HepG2 (cell line): ENCODE results near the gene MRPS34. TPM values are rescaled to one million over a fixed set of nuclear protein-coding genes. Genes with fewer than 3 reads are reported as not detected.

Experiments used
- ATAC-seq: fragments of 200-7000 bp; cut with Tn5 transposase; 3 replicates; pipeline ENCODE4 v1.9.1; 2020; ENCODE audit warnings: mild to moderate bottlenecking, moderate library complexity
- BruUV-seq: library from RNA; stranded (reverse); fragments of 400-500 nt; replicated peaks from 2 replicates; lab custom pipeline; 2021; lab: Mats Ljungman, UMichigan
- CTCF ChIA-PET: fragments of 300-600 bp; formaldehyde crosslinking; extraction: SDS; loops from one replicate; lab custom pipeline; 2021; ENCODE audit warnings: low total read pairs, inconsistent platforms, low intra/inter-chr PET ratio; lab: Yijun Ruan, JAX
- POLR2A ChIA-PET: fragments of 350-600 bp; sonication (Branson Sonifier 250); formaldehyde crosslinking; loops from one replicate; lab custom pipeline; 2020; ENCODE audit warnings: antibody characterized with exemption, inconsistent platforms; lab: Yijun Ruan, JAX
- DNase-seq: peaks from one replicate; pipeline ENCODE4 v3.0.0-alpha.2; 2015; ENCODE audit warnings: low spot score
- FAIRE-seq: peaks from 3 replicates; lab custom pipeline; 2011; peaks lifted over from hg19 to GRCh38; lab: Jason Lieb, UNC
- H2AFZ ChIP-seq: one replicate; pipeline ENCODE4 v1.6.1; 2011; ENCODE audit warnings: low read length, inconsistent platforms
- H3K27ac ChIP-seq: fragments of 300-600 bp; 3 replicates; pipeline ENCODE4 v1.8.0; 2011; ENCODE audit warnings: mixed run types, mild to moderate bottlenecking, mixed read lengths, low read length, inconsistent platforms; ENCODE audit not compliant: insufficient read depth; ENCODE audit errors: extremely low read length
- H3K27me3 ChIP-seq, 2 experiments: fragments of 200-600 bp in 1 of 2; 2 replicates in 1 of 2; 3 replicates in 1 of 2; pipeline versions ENCODE4 v1.6.0 to v1.8.0; 2011; ENCODE audit warnings: low read length in 2 of 2, mild to moderate bottlenecking in 2 of 2, moderate library complexity in 2 of 2, inconsistent platforms in 1 of 2; ENCODE audit not compliant: insufficient read depth in 2 of 2, control insufficient read depth in 1 of 2
- H3K36me3 ChIP-seq, 2 experiments: fragments of 200-600 bp in 1 of 2; replicated peaks in 1 of 2; 2 replicates in 1 of 2; 3 replicates in 1 of 2; pipeline versions ENCODE4 v1.5.1 to v1.8.0; 2011; ENCODE audit warnings: low read length in 2 of 2, inconsistent platforms in 1 of 2; ENCODE audit not compliant: insufficient read depth in 2 of 2, control insufficient read depth in 1 of 2
- H3K4me1 ChIP-seq: 2 replicates; pipeline ENCODE4 v1.5.1; 2012; ENCODE audit warnings: low read length, inconsistent platforms; ENCODE audit not compliant: insufficient read depth
- H3K4me2 ChIP-seq: 2 replicates; pipeline ENCODE4 v1.6.0; 2011; ENCODE audit warnings: low read depth, low read length, inconsistent platforms
- H3K4me3 ChIP-seq, 3 experiments: fragments of 200-600 bp in 1 of 3; sonication (generic), shearing (Covaris generic) in 1 of 3; replicated peaks in 1 of 3; 2 replicates each; pipeline ENCODE4 v1.5.1; 2011 to 2016; ENCODE audit warnings: low read length in 3 of 3, inconsistent platforms in 2 of 3, low read depth in 2 of 3, mild to moderate bottlenecking in 2 of 3, control low read depth in 1 of 3, mixed read lengths in 1 of 3; ENCODE audit not compliant: insufficient read depth in 1 of 3
- H3K79me2 ChIP-seq: one replicate; pipeline ENCODE4 v1.6.1; 2011; ENCODE audit warnings: low read length, inconsistent platforms; ENCODE audit not compliant: insufficient read depth
- H3K9ac ChIP-seq: 2 replicates; pipeline ENCODE4 v1.6.0; 2011; ENCODE audit warnings: mild to moderate bottlenecking, low read depth, low read length, inconsistent platforms; ENCODE audit not compliant: insufficient read depth
- H3K9me3 ChIP-seq: 2 replicates; pipeline ENCODE4 v1.5.1; 2012; ENCODE audit warnings: mild to moderate bottlenecking, low read length
- H4K20me1 ChIP-seq: 2 replicates; pipeline ENCODE4 v1.6.0; 2011; ENCODE audit warnings: inconsistent platforms, mild to moderate bottlenecking, low read length, moderate library complexity; ENCODE audit not compliant: insufficient read depth
- WGBS: methylation state at CpG from one replicate; pipeline ENCODE4 v1.1.6; 2017; ENCODE audit warnings: low lambda C conversion rate; 5-methylcytosine and 5-hydroxymethylcytosine counted together
- in situ Hi-C: cut with HindIII; loops from 2 replicates; pipeline ENCODE4 v1.10.0; 2017; ENCODE audit warnings: low pct_unique_long_range_greater_than_20kb; ENCODE audit not compliant: extremely low pct_ligation_motif_present
- intact Hi-C: fragments of 100-400 bp; cut with micrococcal nuclease; formaldehyde crosslinking; loops from one replicate; pipeline ENCODE4 v1.10.0; 2022; ENCODE audit not compliant: unreplicated experiment
- polyA plus RNA-seq, 8 experiments: library from polyadenylated mRNA; depleted of rRNA in 3 of 8; stranded (reverse) in 7 of 8; unstranded in 1 of 8; fragments of >200 nt; fragmentation: Illumina TruSeq in 4 of 8; extraction: Trizol in 4 of 8; gene quantifications; 2 replicates each; pipeline versions ENCODE4 v1.2.1 to v1.2.3, GENCODE V29; 2011 to 2016; ENCODE audit warnings: low read depth in 4 of 8, missing spikeins in 1 of 8, mixed read lengths in 1 of 8; ENCODE audit not compliant: insufficient read depth in 1 of 8
- total RNA-seq, 5 experiments: library from RNA; depleted of rRNA; stranded (reverse); fragments of >200 nt; fragmentation: Illumina TruSeq; extraction: Trizol; gene quantifications; 2 replicates each; pipeline ENCODE4 v1.2.3, GENCODE V29; 2016; ENCODE audit warnings: low read depth in 1 of 5
- TF ChIP-seq, protein P1 (sequence below): sonication (generic); formaldehyde crosslinking; IDR thresholded peaks from 2 replicates; pipeline ENCODE4 v1.4.0; 2020; ENCODE audit warnings: mild to moderate bottlenecking, low read depth, missing genetic modification reagents
- TF ChIP-seq, protein P2 (sequence below): sonication (generic); formaldehyde crosslinking; IDR thresholded peaks from 2 replicates; pipeline ENCODE4 v1.5.0; 2020; ENCODE audit warnings: mild to moderate bottlenecking, missing genetic modification reagents

Gene MRPS34
- total and polyA plus RNA-seq, 2 of the 13 experiments (the other 11 are each of a cell fraction or from before 2014, with no cell fraction given) = 63.5 to 131 TPM

DNA sequence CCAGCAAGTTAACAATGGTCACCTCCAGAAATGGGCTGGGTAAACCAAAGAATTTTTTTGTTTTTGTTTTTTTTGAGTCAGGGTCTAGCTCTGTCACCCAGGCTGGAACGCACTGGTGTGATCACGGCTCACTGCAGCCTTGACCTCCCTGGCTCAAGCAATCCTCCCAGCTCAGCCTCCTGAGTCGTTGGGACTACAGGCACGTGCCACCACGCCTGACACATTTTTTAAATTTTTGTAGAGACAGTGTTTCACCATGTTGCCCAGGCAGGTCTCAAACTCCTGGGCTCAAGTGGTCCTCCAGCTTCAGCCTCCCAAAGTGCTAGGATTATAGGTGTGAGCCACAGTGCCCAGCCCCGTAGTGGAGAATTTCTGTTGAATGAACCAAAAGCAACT is 7.7 kb upstream of the MRPS34 start:
- ChIA-PET POLR2A (interaction anchor here (1.2 kb wide), 1 partner anchor 13 kb away, joined by 5 read pairs; the partner anchor contains the start of gene IGFALS), CTCF (no interaction called here)
- Histone ChIP-seq H3K4me3 (no peak overlapping the region), H3K9me3 (no peaks in the 10 kb centered on the region), H3K27me3 (peaks cover 0 to 2% of the 10 kb centered on the region in 2 experiments; a peak in 1 of 5 replicates), H4K20me1 (peaks cover 4% of the 10 kb centered on the region; the same call in 1 of the 2 replicates), H3K9ac (no peak overlapping the region), H3K27ac (no peak overlapping the region), H3K36me3 (peaks cover 4 to 10% of the 10 kb centered on the region in 2 experiments; a peak in 3 of 5 replicates), H2AFZ (no peak overlapping the region), H3K79me2 (peaks cover 22% of the 10 kb centered on the region)
- BruUV-seq = no TSS peak
- in situ Hi-C loops = loop anchor here (5.0 kb wide), 1 partner anchor 42 kb away; no protein-coding TSS in a partner anchor
- DNase-seq (no peak), FAIRE-seq (no peak), ATAC-seq (no peak)
- intact Hi-C loops = loop anchor here (5.0 kb wide), 1 partner anchor 47 kb away; the partner anchor contains the start of genes FAHD1 and HAGH
- 86% methylated on average over 6 of the region's 6 CpGs for WGBS
- TF ChIP-seq, protein P1, sequence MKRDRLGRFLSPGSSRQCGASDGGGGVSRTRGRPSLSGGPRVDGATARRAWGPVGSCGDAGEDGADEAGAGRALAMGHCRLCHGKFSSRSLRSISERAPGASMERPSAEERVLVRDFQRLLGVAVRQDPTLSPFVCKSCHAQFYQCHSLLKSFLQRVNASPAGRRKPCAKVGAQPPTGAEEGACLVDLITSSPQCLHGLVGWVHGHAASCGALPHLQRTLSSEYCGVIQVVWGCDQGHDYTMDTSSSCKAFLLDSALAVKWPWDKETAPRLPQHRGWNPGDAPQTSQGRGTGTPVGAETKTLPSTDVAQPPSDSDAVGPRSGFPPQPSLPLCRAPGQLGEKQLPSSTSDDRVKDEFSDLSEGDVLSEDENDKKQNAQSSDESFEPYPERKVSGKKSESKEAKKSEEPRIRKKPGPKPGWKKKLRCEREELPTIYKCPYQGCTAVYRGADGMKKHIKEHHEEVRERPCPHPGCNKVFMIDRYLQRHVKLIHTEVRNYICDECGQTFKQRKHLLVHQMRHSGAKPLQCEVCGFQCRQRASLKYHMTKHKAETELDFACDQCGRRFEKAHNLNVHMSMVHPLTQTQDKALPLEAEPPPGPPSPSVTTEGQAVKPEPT (CRISPR knock-in tag) = no peak
- TF ChIP-seq, protein P2, sequence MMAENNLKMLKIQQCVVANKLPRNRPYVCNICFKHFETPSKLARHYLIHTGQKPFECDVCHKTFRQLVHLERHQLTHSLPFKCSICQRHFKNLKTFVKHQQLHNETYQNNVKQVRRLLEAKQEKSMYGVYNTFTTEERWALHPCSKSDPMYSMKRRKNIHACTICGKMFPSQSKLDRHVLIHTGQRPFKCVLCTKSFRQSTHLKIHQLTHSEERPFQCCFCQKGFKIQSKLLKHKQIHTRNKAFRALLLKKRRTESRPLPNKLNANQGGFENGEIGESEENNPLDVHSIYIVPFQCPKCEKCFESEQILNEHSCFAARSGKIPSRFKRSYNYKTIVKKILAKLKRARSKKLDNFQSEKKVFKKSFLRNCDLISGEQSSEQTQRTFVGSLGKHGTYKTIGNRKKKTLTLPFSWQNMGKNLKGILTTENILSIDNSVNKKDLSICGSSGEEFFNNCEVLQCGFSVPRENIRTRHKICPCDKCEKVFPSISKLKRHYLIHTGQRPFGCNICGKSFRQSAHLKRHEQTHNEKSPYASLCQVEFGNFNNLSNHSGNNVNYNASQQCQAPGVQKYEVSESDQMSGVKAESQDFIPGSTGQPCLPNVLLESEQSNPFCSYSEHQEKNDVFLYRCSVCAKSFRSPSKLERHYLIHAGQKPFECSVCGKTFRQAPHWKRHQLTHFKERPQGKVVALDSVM (CRISPR knock-in tag) = peak; percentile 27; the same call in 1 of the 2 replicates
- TF ChIP-seq, all 625 proteins: peak for 1
- H3K4me1 ChIP-seq = peaks cover 22% of the 10 kb centered on the region
- H3K4me2 ChIP-seq = peak overlapping the region; percentile 83; the same call in 1 of the 2 replicates
